Middle frontal gyrus (tissue), 1 donor: Measurements from ENCODE around the gene DAB2IP.

Source experiments
- DNase-seq: peaks from one replicate; pipeline ENCODE4 v3.0.0-alpha.2; 2015; ENCODE audit warnings: low spot score; ENCODE audit errors: extremely low spot score

Gene DAB2IP

DNA sequence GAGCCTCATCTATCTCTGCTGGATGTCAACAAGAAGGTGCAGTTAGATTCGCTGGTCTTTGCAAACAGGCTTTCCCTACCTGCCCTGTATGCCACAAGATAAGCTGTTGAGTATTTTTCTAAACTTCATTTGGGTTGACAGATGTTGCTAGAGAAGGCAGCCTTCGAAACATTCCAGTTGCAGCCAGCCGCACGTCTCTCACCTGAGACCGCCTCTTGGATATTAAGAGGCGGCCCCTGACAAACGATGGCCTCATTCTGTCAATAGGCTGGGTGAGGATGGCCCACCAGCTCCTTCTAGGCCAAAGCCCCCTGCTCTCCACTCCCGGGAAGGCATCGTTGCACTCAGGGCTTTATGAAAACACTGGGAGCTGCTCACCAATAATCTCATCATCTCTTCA lies 181.6 kb downstream of the DAB2IP start:
- no peak for DNase-seq
